HepG2 (cell line): ENCODE measurements around the gene FAM174B. TPM values are rescaled to one million over a fixed set of nuclear protein-coding genes. Genes with fewer than 3 reads are reported as not detected.

Experiments used
- ARNT2 ChIP-seq: sonication (generic); formaldehyde crosslinking; IDR thresholded peaks from 2 replicates; pipeline ENCODE4 v1.8.0; 2022; ENCODE audit warnings: mild to moderate bottlenecking, low read depth, missing genetic modification reagents, moderate library complexity
- DR1 ChIP-seq: sonication (generic); formaldehyde crosslinking; IDR thresholded peaks from 2 replicates; pipeline ENCODE4 v1.8.0; 2021; ENCODE audit warnings: mild to moderate bottlenecking, missing genetic modification reagents, inconsistent platforms
- EED ChIP-seq: sonication (generic); formaldehyde crosslinking; IDR thresholded peaks from 2 replicates; pipeline ENCODE4 v1.5.0; 2020; ENCODE audit warnings: mild to moderate bottlenecking, missing genetic modification reagents
- ETS1 ChIP-seq: sonication (generic); formaldehyde crosslinking; IDR thresholded peaks from 2 replicates; pipeline ENCODE4 v1.4.0; 2020; ENCODE audit warnings: missing genetic modification reagents
- FIP1L1 ChIP-seq: fragments of 200-400 bp; formaldehyde crosslinking; IDR thresholded peaks from 2 replicates; pipeline ENCODE4 v1.6.1; 2018; ENCODE audit warnings: low read depth, mild to moderate bottlenecking, low read length, moderate library complexity, borderline replicate concordance; ENCODE audit not compliant: insufficient read depth
- MXD3 ChIP-seq: IDR thresholded peaks from 2 replicates; pipeline ENCODE4 v1.6.1; 2016; ENCODE audit warnings: mild to moderate bottlenecking, missing biosample characterization, missing genetic modification reagents
- NFIC ChIP-seq: IDR thresholded peaks from 2 replicates; pipeline ENCODE4 v1.6.1; 2012; ENCODE audit warnings: mild to moderate bottlenecking, low read length, inconsistent platforms
- NR2F1 ChIP-seq, 2 experiments: fragments of 450-650 bp in 1 of 2; formaldehyde crosslinking in 1 of 2; IDR thresholded peaks; 2 replicates each; pipeline versions ENCODE4 v1.5.0 to v1.6.1; 2016 to 2020; ENCODE audit warnings: mild to moderate bottlenecking in 1 of 2, missing compliant biosample characterization in 1 of 2, missing genetic modification reagents in 1 of 2, moderate library complexity in 1 of 2
- PCBP2 ChIP-seq: fragments of 200-400 bp; formaldehyde crosslinking; optimal IDR thresholded peaks from 2 replicates; pipeline ENCODE3; 2018; ENCODE audit warnings: low read length, low read depth; ENCODE audit not compliant: poor library complexity, severe bottlenecking
- PREB ChIP-seq: sonication (generic); formaldehyde crosslinking; IDR thresholded peaks from 2 replicates; pipeline ENCODE4 v1.4.0; 2020; ENCODE audit warnings: missing genetic modification reagents
- PRMT3 ChIP-seq: sonication (generic); formaldehyde crosslinking; IDR thresholded peaks from 2 replicates; pipeline ENCODE4 v1.8.1; 2022; ENCODE audit warnings: low read depth, mild to moderate bottlenecking, moderate library complexity, missing genetic modification reagents, borderline replicate concordance
- TBX3 ChIP-seq: fragments of 450-650 bp; IDR thresholded peaks from 2 replicates; pipeline ENCODE4 v1.6.1; 2017; ENCODE audit warnings: antibody characterized with exemption, mild to moderate bottlenecking, inconsistent platforms, borderline replicate concordance
- TFE3 ChIP-seq: IDR thresholded peaks from 2 replicates; pipeline ENCODE4 v1.6.1; 2016
- U2AF2 ChIP-seq: fragments of 200-400 bp; formaldehyde crosslinking; IDR thresholded peaks from 2 replicates; pipeline ENCODE4 v1.6.1; 2017; ENCODE audit warnings: low read depth, mild to moderate bottlenecking, low read length
- ZNF251 ChIP-seq: sonication (generic); formaldehyde crosslinking; IDR thresholded peaks from 2 replicates; pipeline ENCODE4 v1.9.0; 2021; ENCODE audit warnings: mild to moderate bottlenecking, missing genetic modification reagents
- ZNF414 ChIP-seq: sonication (generic); formaldehyde crosslinking; IDR thresholded peaks from 2 replicates; pipeline ENCODE4 v1.5.0; 2020; ENCODE audit warnings: missing genetic modification reagents
- ZNF543 ChIP-seq: sonication (generic); formaldehyde crosslinking; IDR thresholded peaks from 2 replicates; pipeline ENCODE4 v1.4.0; 2020; ENCODE audit warnings: mild to moderate bottlenecking, missing genetic modification reagents
- ZNF562 ChIP-seq: sonication (generic); formaldehyde crosslinking; IDR thresholded peaks from 2 replicates; pipeline ENCODE4 v1.8.0; 2022; ENCODE audit warnings: missing genetic modification reagents, borderline replicate concordance
- ZNF598 ChIP-seq: sonication (generic); formaldehyde crosslinking; IDR thresholded peaks from 2 replicates; pipeline ENCODE4 v1.5.1; 2020; ENCODE audit warnings: mild to moderate bottlenecking, missing genetic modification reagents, borderline replicate concordance
- ZNF644 ChIP-seq: IDR thresholded peaks from 2 replicates; pipeline ENCODE4 v1.6.1; 2016; ENCODE audit warnings: low read depth
- ZNF746 ChIP-seq: sonication (generic); formaldehyde crosslinking; IDR thresholded peaks from 2 replicates; pipeline ENCODE4 v1.8.0; 2022; ENCODE audit warnings: mild to moderate bottlenecking, missing genetic modification reagents
- ZNF749 ChIP-seq: sonication (generic); formaldehyde crosslinking; IDR thresholded peaks from 2 replicates; pipeline ENCODE4 v1.8.0; 2022; ENCODE audit warnings: mild to moderate bottlenecking, missing genetic modification reagents, moderate library complexity, borderline replicate concordance
- ZNF788 ChIP-seq: sonication (generic); formaldehyde crosslinking; IDR thresholded peaks from 2 replicates; pipeline ENCODE4 v1.5.0; 2020; ENCODE audit warnings: mild to moderate bottlenecking, missing genetic modification reagents, borderline replicate concordance
- ZNF816 ChIP-seq: sonication (generic); formaldehyde crosslinking; IDR thresholded peaks from 2 replicates; pipeline ENCODE4 v1.8.0; 2022; ENCODE audit warnings: missing genetic modification reagents, mild to moderate bottlenecking, borderline replicate concordance
- polyA plus RNA-seq, 8 experiments: library from polyadenylated mRNA; depleted of rRNA in 3 of 8; stranded (reverse) in 7 of 8; unstranded in 1 of 8; fragments of >200 nt; fragmentation: Illumina TruSeq in 4 of 8; extraction: Trizol in 4 of 8; gene quantifications; 2 replicates each; pipeline versions ENCODE4 v1.2.1 to v1.2.3, GENCODE V29; 2011 to 2016; ENCODE audit warnings: low read depth in 4 of 8, missing spikeins in 1 of 8, mixed read lengths in 1 of 8; ENCODE audit not compliant: insufficient read depth in 1 of 8
- total RNA-seq, 5 experiments: library from RNA; depleted of rRNA; stranded (reverse); fragments of >200 nt; fragmentation: Illumina TruSeq; extraction: Trizol; gene quantifications; 2 replicates each; pipeline ENCODE4 v1.2.3, GENCODE V29; 2016; ENCODE audit warnings: low read depth in 1 of 5

Gene FAM174B
- total and polyA plus RNA-seq, 2 of the 13 experiments (the other 11 are each of a cell fraction or from before 2014, with no cell fraction given), result 0.90 to 2.1 TPM

GRCh38 chr15:92617549-92618520, 37.7 kb downstream of the FAM174B start (continued):
- TF ChIP-seq NFIC (no peak), PREB (no peak), ZNF562 (CRISPR knock-in tag) (no peak), ZNF543 (no peak), ZNF414 (no peak), MXD3 (CRISPR knock-in tag) (no peak), PCBP2 (no peak), ZNF788 (peak; percentile 60; the same call in 1 of the 2 replicates), U2AF2 (no peak), FIP1L1 (no peak), NR2F1 (CRISPR knock-in tag; IDR thresholded peaks at IDR 0.05) (peak; percentile 16 to 79; a peak in 2 of 4 replicates), DR1 (CRISPR knock-in tag) (no peak), ETS1 (no peak), PRMT3 (CRISPR knock-in tag) (no peak), ZNF598 (CRISPR knock-in tag) (no peak), TFE3 (CRISPR knock-in tag) (0 out of 2 replicates have a peak, but pooled peaks have one; percentile 15), ZNF816 (CRISPR knock-in tag) (no peak), ZNF644 (CRISPR knock-in tag) (no peak), ZNF749 (CRISPR knock-in tag) (no peak), ARNT2 (CRISPR knock-in tag) (no peak; the same call in 1 of the 2 replicates), EED (CRISPR knock-in tag) (no peak), ZNF251 (no peak), ZNF746 (CRISPR knock-in tag) (peak; percentile 82), TBX3 (peak; percentile 25; the same call in 1 of the 2 replicates)
